ENCODE data around the gene ZNF124.

Gene ZNF124

GRCh38 chr1:247111700-247112478 is 59.9 kb downstream of the ZNF124 start:
- DNase-seq: no peak

DNA sequence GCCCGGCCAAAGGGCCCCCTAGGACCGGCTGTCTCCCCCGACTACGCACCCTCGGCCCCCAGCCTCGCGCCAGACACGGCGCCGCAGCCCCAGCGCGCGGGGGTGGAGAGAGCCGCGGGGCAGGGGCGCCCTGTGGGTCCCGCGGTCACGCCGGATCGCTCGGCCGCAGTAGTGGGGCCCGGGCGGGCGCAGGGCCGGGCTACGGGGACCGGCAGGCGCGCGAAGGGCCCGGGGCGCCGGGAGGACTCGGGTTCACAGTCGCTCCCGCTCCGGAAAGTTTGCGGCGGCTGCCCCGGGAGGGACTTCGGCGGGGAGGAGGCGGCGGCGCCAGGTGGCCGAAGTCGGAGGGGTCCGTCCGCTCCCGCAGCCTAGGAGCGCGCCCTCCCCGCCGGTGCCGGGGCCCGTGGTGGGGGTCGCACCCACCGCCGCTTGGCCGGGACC is 60.5 kb downstream of the ZNF124 start:
- no peak for DNase-seq

GRCh38 chr1:247110627-247111258 is 61.1 kb downstream of the ZNF124 start:
- DNase-seq: no peak

GRCh38 chr1:247107694-247108093 is 64.1 kb downstream of the ZNF124 start:
- DNase-seq: no peak

DNA sequence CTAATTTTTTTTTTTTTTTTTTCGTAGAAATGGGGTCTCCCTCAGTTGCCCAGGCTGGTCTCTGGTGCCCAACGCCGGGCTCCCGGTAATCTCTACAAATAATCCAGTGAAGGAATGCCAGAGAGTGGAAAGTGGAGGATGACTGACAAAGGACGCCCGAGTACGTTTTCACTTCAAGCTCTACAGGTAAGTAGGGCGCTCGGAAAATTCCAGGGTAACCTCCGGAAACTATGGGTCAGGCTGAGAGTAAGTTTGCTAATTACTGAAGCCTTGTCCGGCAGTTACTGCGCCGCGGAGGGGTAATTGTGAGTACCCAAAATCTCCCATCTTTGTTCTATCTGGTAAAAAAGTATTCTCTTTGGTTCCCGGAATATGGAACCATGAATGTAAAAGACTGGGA is 65.9 kb downstream of the ZNF124 start:
- DNase-seq: no peak

Measured in NCI-H2171 (cell line).